GM23338 (cell line): ENCODE measurements around the gene MEGF6. TPM values are rescaled to one million over a fixed set of nuclear protein-coding genes. Genes with fewer than 3 reads are reported as not detected.

Source experiments
- ATAC-seq: fragments of 200-7000 bp; cut with Tn5 transposase; 3 replicates; pipeline ENCODE4 v1.9.1; 2020
- DNase-seq: peaks from one replicate; pipeline ENCODE4 v3.0.0-alpha.2; 2015; ENCODE audit warnings: low spot score
- H2AFZ ChIP-seq: fragments of 200-600 bp; sonication (generic); 2 replicates; pipeline ENCODE4 v1.8.0; 2016; ENCODE audit warnings: antibody characterized with exemption, mild to moderate bottlenecking, moderate library complexity
- H3F3A ChIP-seq: fragments of 200-600 bp; sonication (generic); replicated peaks from 2 replicates; pipeline ENCODE4 v1.8.0; 2017; ENCODE audit warnings: antibody characterized with exemption, mixed run types, low read depth
- H3K27ac ChIP-seq: fragments of 200-600 bp; sonication (generic); 2 replicates; pipeline ENCODE4 v1.6.1; 2016; ENCODE audit warnings: low read depth
- H3K27me3 ChIP-seq: fragments of 200-600 bp; sonication (generic); 2 replicates; pipeline ENCODE4 v1.8.0; 2016; ENCODE audit warnings: mild to moderate bottlenecking, mixed run types, moderate library complexity; ENCODE audit not compliant: insufficient read depth
- H3K36me3 ChIP-seq: fragments of 200-600 bp; sonication (generic); 2 replicates; pipeline ENCODE4 v1.8.0; 2016; ENCODE audit warnings: mild to moderate bottlenecking; ENCODE audit not compliant: insufficient read depth
- H3K4me1 ChIP-seq: fragments of 200-600 bp; sonication (generic); 2 replicates; pipeline ENCODE4 v1.8.0; 2016; ENCODE audit warnings: mild to moderate bottlenecking, moderate library complexity; ENCODE audit not compliant: insufficient read depth
- H3K4me2 ChIP-seq: fragments of 200-600 bp; sonication (generic); 2 replicates; pipeline ENCODE4 v1.7.1; 2017; ENCODE audit warnings: mixed run types
- H3K4me3 ChIP-seq: fragments of 200-600 bp; sonication (generic); 2 replicates; pipeline ENCODE4 v1.6.1; 2016; ENCODE audit warnings: mixed run types
- H3K79me2 ChIP-seq: fragments of 200-600 bp; sonication (generic); replicated peaks from 2 replicates; pipeline ENCODE4 v1.8.0; 2017; ENCODE audit warnings: mild to moderate bottlenecking; ENCODE audit not compliant: insufficient read depth
- H3K9me2 ChIP-seq: fragments of 200-600 bp; sonication (generic); 2 replicates; pipeline ENCODE4 v1.8.0; 2017; ENCODE audit not compliant: insufficient read depth
- H4K20me1 ChIP-seq: fragments of 200-600 bp; sonication (generic); replicated peaks from 2 replicates; pipeline ENCODE4 v1.8.0; 2017; ENCODE audit warnings: mild to moderate bottlenecking; ENCODE audit not compliant: insufficient read depth
- H3K27ac Mint-ChIP-seq: 2 replicates; pipeline ENCODE4 v1.8.0; 2020; ENCODE audit warnings: inconsistent platforms, mild to moderate bottlenecking, moderate library complexity, mixed read lengths
- H3K27me3 Mint-ChIP-seq: 3 replicates; pipeline ENCODE4 v1.8.0; 2022; ENCODE audit warnings: low read depth, mild to moderate bottlenecking, moderate library complexity, mixed read lengths, inconsistent platforms; ENCODE audit not compliant: insufficient read depth, poor library complexity
- H3K36me3 Mint-ChIP-seq: 3 replicates; pipeline ENCODE4 v1.8.0; 2021; ENCODE audit warnings: low read depth, mild to moderate bottlenecking, inconsistent platforms, moderate library complexity, mixed read lengths
- H3K4me1 Mint-ChIP-seq: 3 replicates; pipeline ENCODE4 v1.8.0; 2020; ENCODE audit warnings: mild to moderate bottlenecking, inconsistent platforms, mixed read lengths
- H3K4me3 Mint-ChIP-seq: 3 replicates; pipeline ENCODE4 v1.8.0; 2021; ENCODE audit warnings: moderate library complexity, mild to moderate bottlenecking, inconsistent platforms, mixed read lengths
- H3K9me3 Mint-ChIP-seq: 3 replicates; pipeline ENCODE4 v1.8.0; 2020; ENCODE audit warnings: moderate library complexity, mild to moderate bottlenecking, inconsistent platforms, mixed read lengths
- CREB1 ChIP-seq: fragments of 250-450 bp; sonication (Bioruptor Pico); IDR thresholded peaks from 2 replicates; pipeline ENCODE4 v1.5.0; 2020; ENCODE audit warnings: low read depth, mild to moderate bottlenecking, moderate library complexity
- CTCF ChIP-seq, 2 experiments: fragments of 200-600 bp in 1 of 2; sonication (generic) in 1 of 2; conservative IDR thresholded peaks; 2 replicates each; pipeline versions ENCODE4 v1.5.1 to v1.6.1; 2016 to 2017; ENCODE audit warnings: antibody characterized with exemption in 2 of 2, low read depth in 2 of 2, mild to moderate bottlenecking in 2 of 2, moderate library complexity in 1 of 2
- ETS1 ChIP-seq: IDR thresholded peaks from 2 replicates; pipeline ENCODE4 v1.6.1; 2016; ENCODE audit warnings: antibody characterized with exemption
- EZH2phosphoT487 ChIP-seq: fragments of 200-600 bp; sonication (generic); IDR thresholded peaks from one replicate; pipeline ENCODE4 v1.8.1; 2018; ENCODE audit warnings: antibody characterized with exemption; ENCODE audit not compliant: unreplicated experiment
- JUNB ChIP-seq: IDR thresholded peaks from one replicate; pipeline ENCODE4 v1.6.1; 2016; ENCODE audit warnings: antibody characterized with exemption; ENCODE audit not compliant: unreplicated experiment
- NANOG ChIP-seq: IDR thresholded peaks from 2 replicates; pipeline ENCODE4 v1.6.1; 2016; ENCODE audit warnings: antibody characterized with exemption, borderline replicate concordance
- POLR2AphosphoS5 ChIP-seq: IDR thresholded peaks from 2 replicates; pipeline ENCODE4 v1.6.1; 2016; ENCODE audit warnings: antibody characterized with exemption, low read depth
- REST ChIP-seq: IDR thresholded peaks from one replicate; pipeline ENCODE4 v1.6.1; 2018; ENCODE audit warnings: antibody characterized with exemption; ENCODE audit not compliant: unreplicated experiment
- STAT1 ChIP-seq: IDR thresholded peaks from one replicate; pipeline ENCODE4 v1.6.1; 2016; ENCODE audit warnings: antibody characterized with exemption; ENCODE audit not compliant: unreplicated experiment
- ZNF331 ChIP-seq: fragments of 250-450 bp; sonication (Bioruptor Pico); IDR thresholded peaks from 2 replicates; pipeline ENCODE4 v1.5.0; 2020; ENCODE audit warnings: low read depth, mild to moderate bottlenecking, moderate library complexity
- ZNF462 ChIP-seq: fragments of 250-450 bp; sonication (Bioruptor Pico); IDR thresholded peaks from 2 replicates; pipeline ENCODE4 v1.5.0; 2020; ENCODE audit warnings: mild to moderate bottlenecking, moderate library complexity
- polyA plus RNA-seq: library from polyadenylated mRNA; unstranded; fragments of >200 nt; fragmentation: Nextera tagmentation; extraction: Ambion mirVana; gene quantifications from 2 replicates; pipeline ENCODE4 v1.2.1, GENCODE V29; 2016
- total RNA-seq: library from RNA; depleted of rRNA; stranded (reverse); fragments of >200 nt; shearing (Covaris generic); gene quantifications from 2 replicates; pipeline ENCODE4 v1.2.3, GENCODE V29; 2014

MEGF6 gene
- total and polyA plus RNA-seq, 2 experiments from 2014 or later: 4.0 to 21.4 TPM

GRCh38 chr1:3521426-3521825, 89.9 kb downstream of the MEGF6 start (continued):
- TF ChIP-seq ETS1 (no peak), ZNF331 (CRISPR knock-in tag) (no peak), CREB1 (CRISPR knock-in tag) (no peak)

- Mint-ChIP-seq H3K36me3 (no peaks in the 10 kb centered on the region), H3K4me3 (no peak overlapping the region), H3K9me3 (no peaks in the 10 kb centered on the region), H3K27me3 (peaks cover 6% of the 10 kb centered on the region), H3K4me1 (no peaks in the 10 kb centered on the region), H3K27ac (no peak overlapping the region)
- no peak overlapping the region for H3K4me3 ChIP-seq
- no peak overlapping the region for H3K4me2 ChIP-seq
- H3F3A ChIP-seq: no peaks in the 10 kb centered on the region
- no peaks in the 10 kb centered on the region for H3K79me2 ChIP-seq
- no peak overlapping the region for H2AFZ ChIP-seq
- H4K20me1 ChIP-seq: no peaks in the 10 kb centered on the region
- H3K27me3 ChIP-seq: no peaks in the 10 kb centered on the region
- ATAC-seq (no peak), DNase-seq (no peak)
- no peaks in the 10 kb centered on the region for H3K9me2 ChIP-seq
- no peaks in the 10 kb centered on the region for H3K4me1 ChIP-seq
- H3K27ac ChIP-seq: no peak overlapping the region
- H3K36me3 ChIP-seq: no peaks in the 10 kb centered on the region
- no peak for TF ChIP-seq CTCF (conservative IDR thresholded peaks at IDR 0.05; ENCODE audit: low read depth in 2 of 2)
- no peak for TF ChIP-seq EZH2phosphoT487
- no peak for TF ChIP-seq POLR2AphosphoS5
- TF ChIP-seq ZNF331 (CRISPR knock-in tag): no peak
- no peak for TF ChIP-seq ZNF462 (CRISPR knock-in tag)
- no peak for TF ChIP-seq STAT1
- no peak for TF ChIP-seq JUNB
- TF ChIP-seq REST: no peak
- TF ChIP-seq NANOG: no peak
- no peak for TF ChIP-seq CREB1 (CRISPR knock-in tag)
These were observed 90.6 kb downstream of the MEGF6 start for GRCh38 chr1:3520419-3521378.
